Measurements from ENCODE around the gene HDC.

- TF ChIP-seq POLR2A (IDR thresholded peaks at IDR 0.05; ENCODE audit: low read length): no peak
- TF ChIP-seq GATA1 (IDR thresholded peaks at IDR 0.05; ENCODE audit: low read depth, low read length): no peak
These were observed 45.7 kb downstream of the HDC start for GRCh38 chr15:50219820-50220219.

All from erythroblast (primary cell).